Gastroesophageal sphincter (tissue), 3 donors: Measurements from ENCODE around the gene WDR11.

ENCODE experiments used
- EP300 ChIP-seq: sonication (generic); formaldehyde crosslinking; IDR thresholded peaks from one replicate; pipeline ENCODE4 v1.6.1; 2017; ENCODE audit warnings: antibody characterized with exemption, mild to moderate bottlenecking
- POLR2A ChIP-seq, 2 donors: fragments of 450-650 bp; IDR thresholded peaks; one replicate each; pipeline ENCODE4 v1.6.1; 2017; ENCODE audit warnings: antibody characterized with exemption in 2 of 2, mild to moderate bottlenecking in 2 of 2, moderate library complexity in 1 of 2
- TF ChIP-seq, protein P1 (sequence below), 4 experiments: fragments of 200-600 bp in 2 of 4; fragments of 450-650 bp in 2 of 4; sonication (generic) in 1 of 4; IDR thresholded peaks; one replicate each; pipeline ENCODE4 v1.5.1; 2017 to 2019; ENCODE audit warnings: antibody characterized with exemption in 4 of 4, mild to moderate bottlenecking in 2 of 4, moderate library complexity in 2 of 4

DNA sequence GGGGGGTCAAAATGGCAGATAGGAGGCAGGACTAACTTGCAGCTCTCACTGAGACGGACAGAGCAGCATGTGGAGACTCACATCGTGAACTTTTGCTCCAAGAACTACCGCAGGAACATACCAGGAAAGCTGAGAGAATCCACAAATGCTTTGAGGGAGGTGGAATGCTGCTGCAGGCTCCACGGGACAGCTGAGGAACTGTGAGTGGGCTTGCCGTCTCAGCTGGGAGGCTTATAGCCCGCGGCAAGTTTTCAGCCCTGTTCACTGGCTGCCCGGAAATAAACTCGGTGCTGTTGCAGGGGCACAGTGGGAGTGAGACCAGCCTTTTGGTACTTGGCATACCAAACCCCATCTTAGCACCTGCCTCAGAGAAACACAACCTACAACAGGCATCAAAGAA, 19.1 kb upstream of the WDR11 start:
- TF ChIP-seq EP300 (no peak), POLR2A (IDR thresholded peaks at IDR 0.05) (no peak)
- TF ChIP-seq, protein P1, sequence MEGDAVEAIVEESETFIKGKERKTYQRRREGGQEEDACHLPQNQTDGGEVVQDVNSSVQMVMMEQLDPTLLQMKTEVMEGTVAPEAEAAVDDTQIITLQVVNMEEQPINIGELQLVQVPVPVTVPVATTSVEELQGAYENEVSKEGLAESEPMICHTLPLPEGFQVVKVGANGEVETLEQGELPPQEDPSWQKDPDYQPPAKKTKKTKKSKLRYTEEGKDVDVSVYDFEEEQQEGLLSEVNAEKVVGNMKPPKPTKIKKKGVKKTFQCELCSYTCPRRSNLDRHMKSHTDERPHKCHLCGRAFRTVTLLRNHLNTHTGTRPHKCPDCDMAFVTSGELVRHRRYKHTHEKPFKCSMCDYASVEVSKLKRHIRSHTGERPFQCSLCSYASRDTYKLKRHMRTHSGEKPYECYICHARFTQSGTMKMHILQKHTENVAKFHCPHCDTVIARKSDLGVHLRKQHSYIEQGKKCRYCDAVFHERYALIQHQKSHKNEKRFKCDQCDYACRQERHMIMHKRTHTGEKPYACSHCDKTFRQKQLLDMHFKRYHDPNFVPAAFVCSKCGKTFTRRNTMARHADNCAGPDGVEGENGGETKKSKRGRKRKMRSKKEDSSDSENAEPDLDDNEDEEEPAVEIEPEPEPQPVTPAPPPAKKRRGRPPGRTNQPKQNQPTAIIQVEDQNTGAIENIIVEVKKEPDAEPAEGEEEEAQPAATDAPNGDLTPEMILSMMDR (IDR thresholded peaks at IDR 0.05), result no peak
